ENCODE results near the gene SNCA.
A peak's percentile ranks its signal among the peaks of the same experiment; 100 is the strongest.

SNCA gene

GRCh38 chr4:89836897-89837384 is at the start of gene SNCA:
TSS of gene SNCA (minus strand) at chr4:89837161. CDS start at chr4:89835667, 1,494 bp downstream.
- TF ChIP-seq TOX (CRISPR knock-in tag; IDR thresholded peaks at IDR 0.05; ENCODE audit: borderline replicate concordance) (no peak), TCF4 (CRISPR knock-in tag; IDR thresholded peaks at IDR 0.05; ENCODE audit: borderline replicate concordance) (no peak), POU6F1 (CRISPR knock-in tag; IDR thresholded peaks at IDR 0.05; ENCODE audit: borderline replicate concordance, low read depth) (no peak), ZNF70 (CRISPR knock-in tag; IDR thresholded peaks at IDR 0.05) (0 out of 2 replicates have a peak, but pooled peaks have one; percentile 7), ZNF565 (CRISPR knock-in tag; conservative IDR thresholded peaks at IDR 0.05; ENCODE audit: low read depth) (no peak)
- peak; percentile 93 for ATAC-seq

GRCh38 chr4:89879215-89879614 is 42.3 kb upstream of the SNCA start:
- TF ChIP-seq TSHZ2 (CRISPR knock-in tag; IDR thresholded peaks at IDR 0.05): no peak
- TF ChIP-seq CREB5 (CRISPR knock-in tag; IDR thresholded peaks at IDR 0.05; ENCODE audit: low read depth): no peak
- TF ChIP-seq ZC3H10 (CRISPR knock-in tag; IDR thresholded peaks at IDR 0.05): no peak
- TF ChIP-seq BACH2 (CRISPR knock-in tag; IDR thresholded peaks at IDR 0.05; ENCODE audit: borderline replicate concordance): no peak
- TF ChIP-seq ARNTL (CRISPR knock-in tag; IDR thresholded peaks at IDR 0.05; ENCODE audit: borderline replicate concordance, low read depth): no peak
- no peak for TF ChIP-seq RARB (CRISPR knock-in tag; IDR thresholded peaks at IDR 0.05)
- TF ChIP-seq CSDC2 (CRISPR knock-in tag; IDR thresholded peaks at IDR 0.05): no peak
- no peak for ATAC-seq

GRCh38 chr4:89878611-89879010 is 41.6 kb upstream of the SNCA start:
- no peak for ATAC-seq
- TF ChIP-seq CSRNP3 (CRISPR knock-in tag; IDR thresholded peaks at IDR 0.05) (no peak), GLIS3 (CRISPR knock-in tag; IDR thresholded peaks at IDR 0.05) (no peak), ESRRG (CRISPR knock-in tag; IDR thresholded peaks at IDR 0.05) (no peak), RARB (CRISPR knock-in tag; IDR thresholded peaks at IDR 0.05) (no peak), CSDC2 (CRISPR knock-in tag; IDR thresholded peaks at IDR 0.05) (no peak), ZFP30 (CRISPR knock-in tag; IDR thresholded peaks at IDR 0.05) (no peak), ARNTL (CRISPR knock-in tag; IDR thresholded peaks at IDR 0.05; ENCODE audit: borderline replicate concordance, low read depth) (no peak), TOX (CRISPR knock-in tag; IDR thresholded peaks at IDR 0.05; ENCODE audit: borderline replicate concordance) (no peak), PPARA (CRISPR knock-in tag; IDR thresholded peaks at IDR 0.05; ENCODE audit: borderline replicate concordance) (no peak), ZNF565 (CRISPR knock-in tag; conservative IDR thresholded peaks at IDR 0.05; ENCODE audit: low read depth) (no peak), ZNF70 (CRISPR knock-in tag; IDR thresholded peaks at IDR 0.05) (no peak), CREB5 (CRISPR knock-in tag; IDR thresholded peaks at IDR 0.05; ENCODE audit: low read depth) (no peak), OSR1 (CRISPR knock-in tag; IDR thresholded peaks at IDR 0.05) (no peak), BACH2 (CRISPR knock-in tag; IDR thresholded peaks at IDR 0.05; ENCODE audit: borderline replicate concordance) (no peak), TCF4 (CRISPR knock-in tag; IDR thresholded peaks at IDR 0.05; ENCODE audit: borderline replicate concordance) (no peak), SNAI2 (CRISPR knock-in tag; IDR thresholded peaks at IDR 0.05) (no peak), ISL1 (CRISPR knock-in tag; IDR thresholded peaks at IDR 0.05) (no peak), TSHZ2 (CRISPR knock-in tag; IDR thresholded peaks at IDR 0.05) (no peak)

Measured in SK-N-SH treated with all-trans-retinoic acid at 6 μM for 48 hours (cell line).